HepG2 (cell line): ENCODE measurements around the gene CSTPP1. TPM values are rescaled to one million over a fixed set of nuclear protein-coding genes. Genes with fewer than 3 reads are reported as not detected.

Experiments used
- CENPT ChIP-seq: sonication (generic); formaldehyde crosslinking; IDR thresholded peaks from 2 replicates; pipeline ENCODE4 v1.8.0; 2022; ENCODE audit warnings: low read depth, mild to moderate bottlenecking, moderate library complexity, missing genetic modification reagents
- ETS1 ChIP-seq: sonication (generic); formaldehyde crosslinking; IDR thresholded peaks from 2 replicates; pipeline ENCODE4 v1.4.0; 2020; ENCODE audit warnings: missing genetic modification reagents
- HNF4A ChIP-seq: sonication (generic); formaldehyde crosslinking; IDR thresholded peaks from 2 replicates; pipeline ENCODE4 v1.4.0; 2020; ENCODE audit warnings: missing genetic modification reagents
- HOXD1 ChIP-seq: sonication (generic); formaldehyde crosslinking; IDR thresholded peaks from 2 replicates; pipeline ENCODE4 v1.5.0; 2020; ENCODE audit warnings: missing genetic modification reagents
- KAT2B ChIP-seq: fragments of 150-350 bp; IDR thresholded peaks from 2 replicates; pipeline ENCODE4 v1.6.1; 2014; ENCODE audit warnings: low read depth, low read length, borderline replicate concordance
- MTA3 ChIP-seq: sonication (generic); formaldehyde crosslinking; IDR thresholded peaks from 2 replicates; pipeline ENCODE4 v1.4.0; 2020; ENCODE audit warnings: missing genetic modification reagents
- NONO ChIP-seq, 2 experiments: fragments of 450-650 bp in 1 of 2; sonication (generic) in 1 of 2; formaldehyde crosslinking in 1 of 2; IDR thresholded peaks in 1 of 2; conservative IDR thresholded peaks in 1 of 2; 2 replicates each; pipeline versions ENCODE4 v1.6.1 to v1.8.0; 2017 to 2022; ENCODE audit warnings: mild to moderate bottlenecking in 1 of 2, missing genetic modification reagents in 1 of 2, moderate library complexity in 1 of 2
- PHF20 ChIP-seq: sonication (generic); formaldehyde crosslinking; IDR thresholded peaks from 2 replicates; pipeline ENCODE4 v1.5.0; 2020; ENCODE audit warnings: mild to moderate bottlenecking, missing genetic modification reagents
- PITX1 ChIP-seq: sonication (generic); formaldehyde crosslinking; IDR thresholded peaks from 2 replicates; pipeline ENCODE4 v1.5.1; 2020; ENCODE audit warnings: mild to moderate bottlenecking, missing genetic modification reagents
- POLR2AphosphoS5 ChIP-seq: IDR thresholded peaks from 2 replicates; pipeline ENCODE4 v1.6.1; 2012; ENCODE audit warnings: low read depth, low read length
- RAD21 ChIP-seq: fragments of 450-650 bp; formaldehyde crosslinking; IDR thresholded peaks from 2 replicates; pipeline ENCODE4 v1.5.0; 2020; ENCODE audit warnings: mild to moderate bottlenecking
- RBM22 ChIP-seq: fragments of 200-400 bp; formaldehyde crosslinking; optimal IDR thresholded peaks from 2 replicates; pipeline ENCODE3; 2017; ENCODE audit warnings: mild to moderate bottlenecking, low read length, moderate library complexity
- SAP130 ChIP-seq: IDR thresholded peaks from 2 replicates; pipeline ENCODE4 v1.6.1; 2016; ENCODE audit warnings: low read depth
- SIX1 ChIP-seq: sonication (generic); formaldehyde crosslinking; IDR thresholded peaks from 2 replicates; pipeline ENCODE4 v1.4.0; 2020; ENCODE audit warnings: missing genetic modification reagents, borderline replicate concordance
- SRF ChIP-seq: IDR thresholded peaks from 2 replicates; pipeline ENCODE4 v1.6.1; 2011; ENCODE audit warnings: mild to moderate bottlenecking, low read depth, low read length, moderate library complexity
- ZBTB20 ChIP-seq: sonication (generic); formaldehyde crosslinking; IDR thresholded peaks from 2 replicates; pipeline ENCODE4 v1.8.1; 2023; ENCODE audit warnings: missing genetic modification reagents, low read depth, mild to moderate bottlenecking, borderline replicate concordance
- ZBTB37 ChIP-seq: sonication (generic); formaldehyde crosslinking; IDR thresholded peaks from 2 replicates; pipeline ENCODE4 v1.4.0; 2020; ENCODE audit warnings: mild to moderate bottlenecking, missing genetic modification reagents
- ZFP1 ChIP-seq: IDR thresholded peaks from 2 replicates; pipeline ENCODE4 v1.6.1; 2016
- ZFP90 ChIP-seq: sonication (generic); formaldehyde crosslinking; IDR thresholded peaks from 2 replicates; pipeline ENCODE4 v1.8.0; 2022; ENCODE audit warnings: missing genetic modification reagents, mild to moderate bottlenecking, inconsistent platforms, borderline replicate concordance
- ZFX ChIP-seq: sonication (generic); formaldehyde crosslinking; IDR thresholded peaks from 2 replicates; pipeline ENCODE4 v1.4.0; 2020; ENCODE audit warnings: mild to moderate bottlenecking, low read depth, missing genetic modification reagents, moderate library complexity
- ZNF160 ChIP-seq: sonication (generic); formaldehyde crosslinking; IDR thresholded peaks from 2 replicates; pipeline ENCODE4 v1.8.0; 2022; ENCODE audit warnings: mild to moderate bottlenecking, inconsistent platforms, missing genetic modification reagents
- ZNF747 ChIP-seq: sonication (generic); formaldehyde crosslinking; IDR thresholded peaks from 2 replicates; pipeline ENCODE4 v1.8.1; 2023; ENCODE audit warnings: missing genetic modification reagents, mild to moderate bottlenecking, borderline replicate concordance
- ZSCAN20 ChIP-seq: sonication (generic); formaldehyde crosslinking; IDR thresholded peaks from 2 replicates; pipeline ENCODE4 v1.4.0; 2020; ENCODE audit warnings: missing genetic modification reagents, mild to moderate bottlenecking, borderline replicate concordance
- ZZZ3 ChIP-seq: sonication (generic); formaldehyde crosslinking; IDR thresholded peaks from 2 replicates; pipeline ENCODE4 v1.4.0; 2020; ENCODE audit warnings: missing genetic modification reagents, mild to moderate bottlenecking, borderline replicate concordance
- polyA plus RNA-seq, 8 experiments: library from polyadenylated mRNA; depleted of rRNA in 3 of 8; stranded (reverse) in 7 of 8; unstranded in 1 of 8; fragments of >200 nt; fragmentation: Illumina TruSeq in 4 of 8; extraction: Trizol in 4 of 8; gene quantifications; 2 replicates each; pipeline versions ENCODE4 v1.2.1 to v1.2.3, GENCODE V29; 2011 to 2016; ENCODE audit warnings: low read depth in 4 of 8, missing spikeins in 1 of 8, mixed read lengths in 1 of 8; ENCODE audit not compliant: insufficient read depth in 1 of 8
- total RNA-seq, 5 experiments: library from RNA; depleted of rRNA; stranded (reverse); fragments of >200 nt; fragmentation: Illumina TruSeq; extraction: Trizol; gene quantifications; 2 replicates each; pipeline ENCODE4 v1.2.3, GENCODE V29; 2016; ENCODE audit warnings: low read depth in 1 of 5
- TF ChIP-seq, protein P1 (sequence below): sonication (generic); formaldehyde crosslinking; IDR thresholded peaks from 2 replicates; pipeline ENCODE4 v1.5.1; 2020; ENCODE audit warnings: mild to moderate bottlenecking, missing genetic modification reagents, borderline replicate concordance

CSTPP1 gene
- total and polyA plus RNA-seq, 2 of the 13 experiments (the other 11 are each of a cell fraction or from before 2014, with no cell fraction given), result 12.3 to 14.6 TPM

DNA sequence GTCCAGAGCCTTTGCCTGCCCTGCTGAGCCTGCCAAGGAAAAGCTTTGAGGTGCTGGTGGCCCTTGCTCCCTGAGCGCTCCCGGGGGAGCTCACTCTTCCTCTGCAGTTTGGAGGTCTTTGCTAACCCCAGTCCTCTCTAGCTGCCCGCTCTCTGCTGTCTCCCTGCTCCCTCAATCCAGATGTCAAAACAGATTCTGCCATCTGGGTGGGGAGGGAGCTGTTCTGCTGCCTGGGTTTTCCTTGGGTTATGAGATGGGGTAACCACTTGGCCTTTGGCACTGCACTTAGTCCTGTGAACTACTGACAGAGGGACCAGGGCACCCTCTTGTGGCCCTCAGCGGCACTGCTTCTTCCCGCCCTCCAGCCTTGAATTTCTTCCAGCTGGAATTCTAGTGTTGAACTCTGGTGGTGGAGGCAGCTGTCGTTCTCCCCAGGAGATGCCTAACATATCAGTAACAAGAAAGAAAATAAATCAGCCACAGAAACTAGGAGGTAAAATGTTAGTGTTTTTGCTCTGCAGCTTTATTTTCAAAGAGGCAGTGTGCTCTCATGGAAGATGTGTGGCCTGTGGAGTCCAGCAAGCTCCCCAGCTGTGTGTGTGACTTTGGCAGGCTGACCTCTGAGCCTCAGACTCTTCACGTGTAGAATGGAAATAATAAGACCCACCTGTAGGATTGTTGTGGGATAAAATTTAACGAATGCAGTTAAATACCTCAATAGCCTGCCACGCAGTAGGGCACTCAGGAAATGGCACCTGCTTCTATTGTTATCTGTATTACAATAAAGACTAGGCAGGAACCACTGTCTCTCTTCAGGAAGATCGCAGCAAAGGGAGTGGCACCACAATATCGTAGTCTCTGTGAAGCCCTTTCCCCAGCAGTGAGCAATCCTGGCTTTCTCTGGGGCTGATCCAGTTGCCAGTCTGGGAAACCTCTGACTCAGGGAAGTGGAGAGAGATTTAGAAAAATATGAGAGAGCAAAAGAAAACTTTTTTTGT, 216.7 kb downstream of the CSTPP1 start (continued):
- no peak for TF ChIP-seq ZBTB37 (CRISPR knock-in tag)
- no peak for TF ChIP-seq ZFP1 (CRISPR knock-in tag)
- 0 out of 2 replicates have a peak, but pooled peaks have one; percentile 20 for TF ChIP-seq PHF20 (CRISPR knock-in tag)
- no peak for TF ChIP-seq PITX1 (CRISPR knock-in tag)
- no peak for TF ChIP-seq ZNF160
- TF ChIP-seq MTA3 (CRISPR knock-in tag), result no peak
- no peak for TF ChIP-seq ZSCAN20 (CRISPR knock-in tag)
- TF ChIP-seq SAP130 (CRISPR knock-in tag), result 0 out of 2 replicates have a peak, but pooled peaks have one; percentile 30
- TF ChIP-seq KAT2B, result no peak
- peak; percentile 22; the same call in 1 of the 2 replicates for TF ChIP-seq ZFX (CRISPR knock-in tag)
- TF ChIP-seq, protein P1, sequence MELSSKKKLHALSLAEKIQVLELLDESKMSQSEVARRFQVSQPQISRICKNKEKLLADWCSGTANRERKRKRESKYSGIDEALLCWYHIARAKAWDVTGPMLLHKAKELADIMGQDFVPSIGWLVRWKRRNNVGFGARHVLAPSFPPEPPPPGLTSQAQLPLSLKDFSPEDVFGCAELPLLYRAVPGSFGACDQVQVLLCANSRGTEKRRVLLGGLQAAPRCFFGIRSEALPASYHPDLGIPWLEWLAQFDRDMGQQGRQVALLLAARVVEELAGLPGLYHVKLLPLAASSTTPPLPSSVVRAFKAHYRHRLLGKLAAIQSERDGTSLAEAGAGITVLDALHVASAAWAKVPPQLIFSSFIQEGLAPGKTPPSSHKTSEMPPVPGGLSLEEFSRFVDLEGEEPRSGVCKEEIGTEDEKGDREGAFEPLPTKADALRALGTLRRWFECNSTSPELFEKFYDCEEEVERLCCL (CRISPR knock-in tag), result no peak
- TF ChIP-seq CENPT (CRISPR knock-in tag), result no peak
- no peak for TF ChIP-seq ZZZ3 (CRISPR knock-in tag)
- TF ChIP-seq HNF4A (CRISPR knock-in tag), result peak; percentile 55
- no peak for TF ChIP-seq ETS1 (CRISPR knock-in tag)
- no peak for TF ChIP-seq ZFP90 (CRISPR knock-in tag)
- no peak for TF ChIP-seq SRF
- TF ChIP-seq NONO (IDR thresholded peaks at IDR 0.05), result no peak
- TF ChIP-seq NONO (CRISPR knock-in tag; conservative IDR thresholded peaks at IDR 0.05), result no peak
- no peak for TF ChIP-seq RBM22
- TF ChIP-seq SIX1 (CRISPR knock-in tag), result no peak
- TF ChIP-seq POLR2AphosphoS5, result no peak
- no peak for TF ChIP-seq HOXD1 (CRISPR knock-in tag)
- TF ChIP-seq RAD21 (CRISPR knock-in tag), result peak; percentile 97
- TF ChIP-seq ZBTB20 (CRISPR knock-in tag), result no peak
- TF ChIP-seq ZNF747 (CRISPR knock-in tag), result no peak
